LHCN-M2 (cell line): ENCODE results near the gene UGT1A4. TPM values are rescaled to one million over a fixed set of nuclear protein-coding genes. Genes with fewer than 3 reads are reported as not detected.
"Not testable (repeated sequence)": the region's sequence is repeated elsewhere in the genome, so short reads cannot be mapped to it uniquely, and the experiment has no call there.

Experiments
- DNase-seq: peaks from one replicate; pipeline ENCODE4 v3.0.0-alpha.2; 2012; ENCODE audit warnings: low read depth
- total RNA-seq: library from RNA; depleted of rRNA; stranded (reverse); fragments of >200 nt; gene quantifications from 2 replicates; pipeline ENCODE4 v1.2.3, GENCODE V29; 2014

Gene UGT1A4
- total RNA-seq, 1 experiment from 2014 or later = not detected

- DNase-seq = no peak
Observed at GRCh38 chr2:233746475-233747282, 28.1 kb downstream of the UGT1A4 start.

- DNase-seq = no peak
Observed at GRCh38 chr2:233747283-233747544, 28.7 kb downstream of the UGT1A4 start.

- not testable (repeated sequence) for DNase-seq
Observed at GRCh38 chr2:233750689-233751088, 32.2 kb downstream of the UGT1A4 start.

GRCh38 chr2:233751212-233752009 is 32.9 kb downstream of the UGT1A4 start:
- DNase-seq = not testable (repeated sequence)

- DNase-seq = no peak
Observed at GRCh38 chr2:233754872-233755611, 36.5 kb downstream of the UGT1A4 start.

- no peak for DNase-seq
Observed at GRCh38 chr2:233756429-233757081, 38.0 kb downstream of the UGT1A4 start.

GRCh38 chr2:233758141-233758540 is 39.6 kb downstream of the UGT1A4 start:
- no peak for DNase-seq

GRCh38 chr2:233758849-233759248 is 40.3 kb downstream of the UGT1A4 start:
- DNase-seq = no peak

- DNase-seq = no peak
Observed at GRCh38 chr2:233760043-233760442, 41.5 kb downstream of the UGT1A4 start, which contains the start of gene UGT1A1. Gene UGT1A1 (plus strand): TSS chr2:233760270. CDS start chr2:233760288, 18 bp downstream.

GRCh38 chr2:233761040-233761769 is 42.7 kb downstream of the UGT1A4 start:
- DNase-seq = no peak

- peak; percentile 51 for DNase-seq
Observed at GRCh38 chr2:233764264-233764663, 45.7 kb downstream of the UGT1A4 start.

- no peak for DNase-seq
Observed at GRCh38 chr2:233764761-233765160, 46.2 kb downstream of the UGT1A4 start.

- no peak for DNase-seq
Observed at GRCh38 chr2:233766416-233766815, 47.9 kb downstream of the UGT1A4 start.

- no peak for DNase-seq
Observed at GRCh38 chr2:233768076-233768475, 49.5 kb downstream of the UGT1A4 start.

GRCh38 chr2:233769260-233769659 is 50.7 kb downstream of the UGT1A4 start:
- DNase-seq = no peak

GRCh38 chr2:233772153-233772552 is 53.6 kb downstream of the UGT1A4 start:
- no peak for DNase-seq

GRCh38 chr2:233772583-233772982 is 54.0 kb downstream of the UGT1A4 start:
- no peak for DNase-seq

- no peak for DNase-seq
Observed at GRCh38 chr2:233773854-233774253, 55.3 kb downstream of the UGT1A4 start.

- no peak for DNase-seq
Observed at GRCh38 chr2:233775414-233775813, 56.9 kb downstream of the UGT1A4 start.

GRCh38 chr2:233778030-233778429 is 59.5 kb downstream of the UGT1A4 start, which contains the start of gene MROH2A:
Gene MROH2A (plus strand): TSS chr2:233778330. CDS start chr2:233779359, 1,029 bp downstream.
- no peak for DNase-seq

- no peak for DNase-seq
Observed at GRCh38 chr2:233779722-233780121, 61.2 kb downstream of the UGT1A4 start.
